Right lobe of liver (tissue), 4 donors: ENCODE measurements around the gene CNTN5.

Source experiments
- CTCF ChIP-seq, 4 donors: fragments of 200-600 bp in 3 of 4; fragments of 450-650 bp in 1 of 4; IDR thresholded peaks; one replicate each; pipeline versions ENCODE4 v1.5.1 to v1.8.0; 2016 to 2022; ENCODE audit warnings: antibody characterized with exemption in 4 of 4, mild to moderate bottlenecking in 2 of 4
- POLR2A ChIP-seq: fragments of 450-650 bp; IDR thresholded peaks from one replicate; pipeline ENCODE4 v1.6.1; 2017; ENCODE audit warnings: antibody characterized with exemption, mild to moderate bottlenecking
- donor health status: DM: no; HTN: no; CAD: no.
- donor health status: DM: no; HTN: no; CAD: no.
- donor health status: DM: no; HTN: yes; CAD: no.

- no peak for TF ChIP-seq CTCF (IDR thresholded peaks at IDR 0.05)
- no peak for TF ChIP-seq POLR2A
These were observed 306.3 kb downstream of the CNTN5 start for GRCh38 chr11:99327066-99327465.
